Endothelial cell (in vitro differentiated cells): Measurements from ENCODE around the gene JAKMIP3. TPM values are rescaled to one million over a fixed set of nuclear protein-coding genes. Genes with fewer than 3 reads are reported as not detected.

Experiments used
- DNase-seq: peaks from one replicate; pipeline ENCODE4 v3.0.0; 2021; ENCODE audit warnings: low spot score
- H3K27ac Mint-ChIP-seq: one replicate; pipeline ENCODE4 v1.8.0; 2021; ENCODE audit warnings: mixed read lengths, inconsistent platforms; ENCODE audit not compliant: unreplicated experiment
- H3K27me3 Mint-ChIP-seq: one replicate; pipeline ENCODE4 v1.8.0; 2021; ENCODE audit warnings: mild to moderate bottlenecking, moderate library complexity, mixed read lengths, inconsistent platforms; ENCODE audit not compliant: unreplicated experiment
- H3K36me3 Mint-ChIP-seq: one replicate; pipeline ENCODE4 v1.8.0; 2021; ENCODE audit warnings: mild to moderate bottlenecking, low read depth, mixed read lengths, inconsistent platforms; ENCODE audit not compliant: unreplicated experiment
- H3K4me1 Mint-ChIP-seq: one replicate; pipeline ENCODE4 v1.8.0; 2021; ENCODE audit warnings: mild to moderate bottlenecking, mixed read lengths, inconsistent platforms; ENCODE audit not compliant: unreplicated experiment
- H3K4me3 Mint-ChIP-seq: one replicate; pipeline ENCODE4 v1.8.0; 2021; ENCODE audit warnings: mild to moderate bottlenecking, mixed read lengths, inconsistent platforms; ENCODE audit not compliant: unreplicated experiment
- H3K9me3 Mint-ChIP-seq: one replicate; pipeline ENCODE4 v1.8.0; 2021; ENCODE audit warnings: mixed read lengths, inconsistent platforms; ENCODE audit not compliant: unreplicated experiment
- total RNA-seq: library from RNA; stranded (reverse); fragmentation: NEBNext Ultra II Directional; extraction: Animal tissue kit (Norgen Biotek cat#: 25700); gene quantifications from one replicate; pipeline ENCODE4 v1.2.1, GENCODE V29; 2021; ENCODE audit not compliant: unreplicated experiment
- TF ChIP-seq, protein P1 (sequence below): fragments of 200-600 bp; sonication (generic); IDR thresholded peaks from one replicate; pipeline ENCODE4 v1.5.0; 2021; ENCODE audit warnings: antibody characterized with exemption; ENCODE audit not compliant: unreplicated experiment

JAKMIP3 gene
- total RNA-seq, 1 donor from 2014 or later: 0.05 TPM

GRCh38 chr10:132036887-132037675 lies 28.7 kb upstream of the JAKMIP3 start:
- Mint-ChIP-seq H3K4me1 (no peaks in the 10 kb centered on the region), H3K27me3 (peaks cover 17% of the 10 kb centered on the region), H3K36me3 (no peaks in the 10 kb centered on the region), H3K27ac (no peak overlapping the region), H3K4me3 (peak overlapping the region; percentile 9), H3K9me3 (no peaks in the 10 kb centered on the region)
- no peak for DNase-seq
- TF ChIP-seq, protein P1, sequence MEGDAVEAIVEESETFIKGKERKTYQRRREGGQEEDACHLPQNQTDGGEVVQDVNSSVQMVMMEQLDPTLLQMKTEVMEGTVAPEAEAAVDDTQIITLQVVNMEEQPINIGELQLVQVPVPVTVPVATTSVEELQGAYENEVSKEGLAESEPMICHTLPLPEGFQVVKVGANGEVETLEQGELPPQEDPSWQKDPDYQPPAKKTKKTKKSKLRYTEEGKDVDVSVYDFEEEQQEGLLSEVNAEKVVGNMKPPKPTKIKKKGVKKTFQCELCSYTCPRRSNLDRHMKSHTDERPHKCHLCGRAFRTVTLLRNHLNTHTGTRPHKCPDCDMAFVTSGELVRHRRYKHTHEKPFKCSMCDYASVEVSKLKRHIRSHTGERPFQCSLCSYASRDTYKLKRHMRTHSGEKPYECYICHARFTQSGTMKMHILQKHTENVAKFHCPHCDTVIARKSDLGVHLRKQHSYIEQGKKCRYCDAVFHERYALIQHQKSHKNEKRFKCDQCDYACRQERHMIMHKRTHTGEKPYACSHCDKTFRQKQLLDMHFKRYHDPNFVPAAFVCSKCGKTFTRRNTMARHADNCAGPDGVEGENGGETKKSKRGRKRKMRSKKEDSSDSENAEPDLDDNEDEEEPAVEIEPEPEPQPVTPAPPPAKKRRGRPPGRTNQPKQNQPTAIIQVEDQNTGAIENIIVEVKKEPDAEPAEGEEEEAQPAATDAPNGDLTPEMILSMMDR: no peak

- Mint-ChIP-seq H3K36me3 (no peaks in the 10 kb centered on the region), H3K9me3 (no peaks in the 10 kb centered on the region), H3K27ac (no peak overlapping the region), H3K4me3 (no peak overlapping the region), H3K27me3 (peaks cover 19% of the 10 kb centered on the region), H3K4me1 (peaks cover 2% of the 10 kb centered on the region)
- TF ChIP-seq, protein P1: no peak
- no peak for DNase-seq
Observed at GRCh38 chr10:132037676-132037975, 28.1 kb upstream of the JAKMIP3 start.

DNA sequence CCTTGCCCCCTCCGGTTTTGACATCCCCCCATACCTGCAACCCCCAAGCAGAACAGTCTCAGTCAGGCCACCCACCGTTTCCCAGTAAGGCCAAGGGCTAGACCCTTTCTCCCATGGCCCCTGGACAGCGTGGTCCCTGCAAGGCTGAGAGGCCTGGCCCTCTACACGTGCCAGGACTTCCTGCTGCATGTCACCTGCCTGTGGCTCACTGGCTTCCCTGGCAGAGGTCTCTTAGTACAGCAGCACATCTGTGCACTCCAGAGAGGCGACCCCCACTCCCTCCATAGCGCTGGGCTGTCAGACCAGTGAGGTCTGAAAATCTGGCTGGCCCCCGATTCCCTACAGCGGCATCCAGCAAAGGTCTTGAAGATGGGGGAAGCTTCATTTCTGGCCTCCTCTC lies 26.4 kb upstream of the JAKMIP3 start:
- Mint-ChIP-seq H3K27me3 (peaks cover 17% of the 10 kb centered on the region), H3K27ac (no peak overlapping the region), H3K9me3 (no peaks in the 10 kb centered on the region), H3K36me3 (no peaks in the 10 kb centered on the region), H3K4me1 (peaks cover 2% of the 10 kb centered on the region), H3K4me3 (no peak overlapping the region)
- DNase-seq: no peak
- TF ChIP-seq, protein P1: no peak

DNA sequence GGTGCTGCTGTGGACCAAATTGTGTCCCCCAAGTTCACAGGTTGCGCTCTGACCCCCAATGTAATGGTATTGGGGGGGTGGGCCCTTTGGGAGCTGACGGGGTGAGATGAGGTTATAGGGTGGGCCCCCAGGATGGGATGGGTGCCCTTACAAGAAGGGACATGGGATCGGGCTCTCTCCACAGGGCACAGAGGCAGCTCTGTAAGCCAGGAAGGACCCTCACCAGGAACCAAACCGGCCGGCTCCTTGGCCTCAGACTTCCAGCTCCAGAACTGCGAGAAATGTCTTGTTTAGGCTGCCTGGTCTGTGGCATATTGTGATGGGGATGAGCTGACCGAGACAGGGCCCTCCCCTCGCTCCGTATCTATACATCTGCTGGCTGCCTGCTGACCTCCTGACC lies 25.7 kb upstream of the JAKMIP3 start:
- TF ChIP-seq, protein P1: no peak
- H3K27me3 Mint-ChIP-seq: peaks cover 12% of the 10 kb centered on the region
- DNase-seq: no peak

DNA sequence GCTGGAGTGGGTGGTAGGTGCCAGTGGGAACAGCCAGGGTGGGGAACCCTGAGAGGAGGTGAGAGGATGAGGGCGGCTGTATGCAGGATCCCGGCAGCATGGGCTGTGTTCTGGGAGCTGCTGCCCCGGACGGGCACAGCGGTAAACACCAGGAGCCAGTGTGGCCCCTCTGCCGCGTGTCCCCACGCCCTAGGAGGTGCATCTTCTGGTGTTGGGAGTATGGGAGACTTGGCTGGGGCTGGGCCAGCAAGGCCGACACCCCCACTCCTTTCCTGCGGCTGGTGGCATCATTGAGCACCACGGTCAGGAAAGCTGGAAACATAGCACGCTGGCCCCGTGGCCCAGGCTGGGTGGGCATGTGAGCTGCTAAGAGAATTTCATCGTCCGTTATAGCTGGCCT lies 24.4 kb upstream of the JAKMIP3 start:
- no peaks in the 10 kb centered on the region for H3K36me3 Mint-ChIP-seq
- H3K9me3 Mint-ChIP-seq: no peaks in the 10 kb centered on the region
- DNase-seq: no peak
- H3K4me1 Mint-ChIP-seq: peaks cover 2% of the 10 kb centered on the region
- H3K27me3 Mint-ChIP-seq: peaks cover 10% of the 10 kb centered on the region
- TF ChIP-seq, protein P1: no peak
- H3K4me3 Mint-ChIP-seq: no peak overlapping the region
- no peak overlapping the region for H3K27ac Mint-ChIP-seq

More for the DNA sequence above, 25.7 kb upstream of the JAKMIP3 start:
- Mint-ChIP-seq H3K4me1 (peaks cover 2% of the 10 kb centered on the region), H3K36me3 (no peaks in the 10 kb centered on the region), H3K27ac (no peak overlapping the region), H3K9me3 (no peaks in the 10 kb centered on the region), H3K4me3 (no peak overlapping the region)
